Activated CD4-positive, CD25-positive, alpha-beta regulatory T cell treated with anti-CD3 and anti-CD28 coated beads, Interleukin-2, amount 50 U/mL, for 16 hours (primary cell): ENCODE measurements around the gene CSMD2.
"Not testable (repeated sequence)": the region's sequence is repeated elsewhere in the genome, so short reads cannot be mapped to it uniquely, and the experiment has no call there.

Experiments
- DNase-seq: peaks from one replicate; pipeline ENCODE4 v3.0.0-alpha.2; 2020; ENCODE audit warnings: low read depth, low spot score

CSMD2 gene

GRCh38 chr1:34053660-34054059 lies 111.4 kb downstream of the CSMD2 start:
- DNase-seq: no peak

GRCh38 chr1:34052565-34052964 lies 112.5 kb downstream of the CSMD2 start:
- DNase-seq: no peak

GRCh38 chr1:34050709-34051485 lies 114.1 kb downstream of the CSMD2 start:
- no peak for DNase-seq

- DNase-seq: no peak
These were observed 115.0 kb downstream of the CSMD2 start for GRCh38 chr1:34049994-34050393.

- no peak for DNase-seq
These were observed 115.6 kb downstream of the CSMD2 start for GRCh38 chr1:34049477-34049876.

- no peak for DNase-seq
These were observed 127.2 kb downstream of the CSMD2 start for GRCh38 chr1:34037856-34038255.

GRCh38 chr1:34037109-34037508 lies 127.9 kb downstream of the CSMD2 start:
- DNase-seq: no peak

- no peak for DNase-seq
These were observed 131.0 kb downstream of the CSMD2 start for GRCh38 chr1:34034036-34034435.

GRCh38 chr1:34029954-34030353 lies 135.1 kb downstream of the CSMD2 start:
- no peak for DNase-seq

GRCh38 chr1:34029515-34029914 lies 135.5 kb downstream of the CSMD2 start:
- DNase-seq: no peak

- DNase-seq: no peak
These were observed 136.5 kb downstream of the CSMD2 start for GRCh38 chr1:34028381-34029055.

- DNase-seq: no peak
These were observed 139.4 kb downstream of the CSMD2 start for GRCh38 chr1:34025675-34026074.

- no peak for DNase-seq
These were observed 140.5 kb downstream of the CSMD2 start for GRCh38 chr1:34024485-34024884.

GRCh38 chr1:34019741-34020552 lies 145.1 kb downstream of the CSMD2 start:
- no peak for DNase-seq

- no peak for DNase-seq
These were observed 146.7 kb downstream of the CSMD2 start for GRCh38 chr1:34018285-34018684.

GRCh38 chr1:34016281-34016680 lies 148.7 kb downstream of the CSMD2 start:
- not testable (repeated sequence) for DNase-seq

- DNase-seq: no peak
These were observed 150.9 kb downstream of the CSMD2 start for GRCh38 chr1:34013958-34014737.

- DNase-seq: no peak
These were observed 151.9 kb downstream of the CSMD2 start for GRCh38 chr1:34013136-34013535.

GRCh38 chr1:34009340-34009985 lies 155.6 kb downstream of the CSMD2 start:
- no peak for DNase-seq

GRCh38 chr1:34007760-34008159 lies 157.3 kb downstream of the CSMD2 start:
- DNase-seq: no peak

GRCh38 chr1:34005309-34005708 lies 159.7 kb downstream of the CSMD2 start:
- no peak for DNase-seq
